Measurements from ENCODE around the gene TGFBRAP1. TPM values are rescaled to one million over a fixed set of nuclear protein-coding genes. Genes with fewer than 3 reads are reported as not detected.
A peak's percentile ranks its signal among the peaks of the same experiment; 100 is the strongest.

TGFBRAP1 gene, protein sequence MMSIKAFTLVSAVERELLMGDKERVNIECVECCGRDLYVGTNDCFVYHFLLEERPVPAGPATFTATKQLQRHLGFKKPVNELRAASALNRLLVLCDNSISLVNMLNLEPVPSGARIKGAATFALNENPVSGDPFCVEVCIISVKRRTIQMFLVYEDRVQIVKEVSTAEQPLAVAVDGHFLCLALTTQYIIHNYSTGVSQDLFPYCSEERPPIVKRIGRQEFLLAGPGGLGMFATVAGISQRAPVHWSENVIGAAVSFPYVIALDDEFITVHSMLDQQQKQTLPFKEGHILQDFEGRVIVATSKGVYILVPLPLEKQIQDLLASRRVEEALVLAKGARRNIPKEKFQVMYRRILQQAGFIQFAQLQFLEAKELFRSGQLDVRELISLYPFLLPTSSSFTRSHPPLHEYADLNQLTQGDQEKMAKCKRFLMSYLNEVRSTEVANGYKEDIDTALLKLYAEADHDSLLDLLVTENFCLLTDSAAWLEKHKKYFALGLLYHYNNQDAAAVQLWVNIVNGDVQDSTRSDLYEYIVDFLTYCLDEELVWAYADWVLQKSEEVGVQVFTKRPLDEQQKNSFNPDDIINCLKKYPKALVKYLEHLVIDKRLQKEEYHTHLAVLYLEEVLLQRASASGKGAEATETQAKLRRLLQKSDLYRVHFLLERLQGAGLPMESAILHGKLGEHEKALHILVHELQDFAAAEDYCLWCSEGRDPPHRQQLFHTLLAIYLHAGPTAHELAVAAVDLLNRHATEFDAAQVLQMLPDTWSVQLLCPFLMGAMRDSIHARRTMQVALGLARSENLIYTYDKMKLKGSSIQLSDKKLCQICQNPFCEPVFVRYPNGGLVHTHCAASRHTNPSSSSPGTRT
- polyA plus RNA-seq (2013, experiment 1 of 4) = 21.3 TPM
- polyA plus RNA-seq (2013, experiment 2 of 4) = 22.6 TPM
- 15.7 TPM for polyA plus RNA-seq (2013, experiment 3 of 4)
- 15.8 TPM for polyA plus RNA-seq (2013, experiment 4 of 4)

GRCh38 chr2:105329561-105330495, at the start of gene TGFBRAP1:
TGFBRAP1 (minus strand) TSS chr2:105329735; CDS start chr2:105308301, 21,434 bp downstream.
- peaks cover 6% of the 10 kb centered on the region for H3K4me1 ChIP-seq (ENCODE audit: control insufficient read depth, insufficient read depth, low read length)
- H3K4me3 ChIP-seq (ENCODE audit: insufficient read depth, low read depth, low read length) = peak within 1 kb of the TSS; percentile 57
- H3K36me3 ChIP-seq (ENCODE audit: control insufficient read depth, insufficient read depth, low read length) = peaks cover 5% of the 10 kb centered on the region
- H3K27ac ChIP-seq (ENCODE audit: insufficient read depth, low read depth, low read length, poor library complexity, severe bottlenecking) = peak within 1 kb of the TSS; percentile 48
- H3K27me3 ChIP-seq (ENCODE audit: control insufficient read depth, insufficient read depth, low read length, poor library complexity, severe bottlenecking) = no peaks in the 10 kb centered on the region
- whole genome bisulfite sequencing, 2 experiments = 3 to 4% methylated on average over 101 of the region's 101 CpGs
- no peaks in the 10 kb centered on the region for H3K9me3 ChIP-seq (ENCODE audit: control insufficient read depth, low read length)

DNA sequence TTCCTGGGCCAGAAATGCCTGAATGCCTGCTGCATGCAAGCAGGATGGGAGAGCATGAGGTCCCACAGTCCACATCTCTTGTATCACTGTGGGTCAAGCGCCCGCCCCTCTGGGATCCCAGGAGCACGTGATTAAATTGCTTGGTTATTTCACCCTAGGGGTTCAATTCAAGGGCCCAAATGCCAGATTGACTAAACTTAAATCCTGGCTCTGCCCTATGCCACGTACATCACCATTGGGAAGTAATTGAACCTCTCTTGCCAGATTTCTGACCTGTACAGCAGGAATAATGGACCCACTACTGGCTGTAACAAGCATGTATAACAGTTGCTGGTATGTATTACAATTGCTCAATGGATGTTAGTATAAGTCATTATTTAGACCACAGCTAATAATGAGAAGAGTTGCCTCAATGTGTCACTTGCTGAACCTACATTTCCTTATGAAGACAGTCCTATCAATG, 49.4 kb upstream of the TGFBRAP1 start:
- no peaks in the 10 kb centered on the region for H3K36me3 ChIP-seq (ENCODE audit: control insufficient read depth, insufficient read depth, low read length)

GRCh38 chr2:105378276-105378840, 48.8 kb upstream of the TGFBRAP1 start:
- H3K4me1 ChIP-seq (ENCODE audit: control insufficient read depth, insufficient read depth, low read length) = no peaks in the 10 kb centered on the region
- H3K4me3 ChIP-seq (ENCODE audit: insufficient read depth, low read depth, low read length) = no peak overlapping the region
- no peaks in the 10 kb centered on the region for H3K9me3 ChIP-seq (ENCODE audit: control insufficient read depth, low read length)
- no peaks in the 10 kb centered on the region for H3K36me3 ChIP-seq (ENCODE audit: control insufficient read depth, insufficient read depth, low read length)
- no peak overlapping the region for H3K27ac ChIP-seq (ENCODE audit: insufficient read depth, low read depth, low read length, poor library complexity, severe bottlenecking)
- WGBS, 2 experiments = 90% methylated on average over 12 of the region's 12 CpGs
- H3K27me3 ChIP-seq (ENCODE audit: control insufficient read depth, insufficient read depth, low read length, poor library complexity, severe bottlenecking) = no peaks in the 10 kb centered on the region

More for the DNA sequence above, 49.4 kb upstream of the TGFBRAP1 start:
- no peaks in the 10 kb centered on the region for H3K27me3 ChIP-seq (ENCODE audit: control insufficient read depth, insufficient read depth, low read length, poor library complexity, severe bottlenecking)
- no peaks in the 10 kb centered on the region for H3K9me3 ChIP-seq (ENCODE audit: control insufficient read depth, low read length)
- 92 to 94% methylated on average over 4 of the region's 4 CpGs for WGBS, 2 experiments
- H3K27ac ChIP-seq (ENCODE audit: insufficient read depth, low read depth, low read length, poor library complexity, severe bottlenecking) = no peak overlapping the region
- no peaks in the 10 kb centered on the region for H3K4me1 ChIP-seq (ENCODE audit: control insufficient read depth, insufficient read depth, low read length)
- H3K4me3 ChIP-seq (ENCODE audit: insufficient read depth, low read depth, low read length) = no peak overlapping the region

- H3K9me3 ChIP-seq (ENCODE audit: control insufficient read depth, low read length) = no peaks in the 10 kb centered on the region
- no peaks in the 10 kb centered on the region for H3K36me3 ChIP-seq (ENCODE audit: control insufficient read depth, insufficient read depth, low read length)
- no peaks in the 10 kb centered on the region for H3K27me3 ChIP-seq (ENCODE audit: control insufficient read depth, insufficient read depth, low read length, poor library complexity, severe bottlenecking)
- no peak overlapping the region for H3K4me3 ChIP-seq (ENCODE audit: insufficient read depth, low read depth, low read length)
- no peaks in the 10 kb centered on the region for H3K4me1 ChIP-seq (ENCODE audit: control insufficient read depth, insufficient read depth, low read length)
- no peak overlapping the region for H3K27ac ChIP-seq (ENCODE audit: insufficient read depth, low read depth, low read length, poor library complexity, severe bottlenecking)
- 89 to 91% methylated on average over 3 of the region's 3 CpGs for WGBS, 2 experiments
These were observed 48.3 kb upstream of the TGFBRAP1 start for GRCh38 chr2:105377871-105378270.

DNA sequence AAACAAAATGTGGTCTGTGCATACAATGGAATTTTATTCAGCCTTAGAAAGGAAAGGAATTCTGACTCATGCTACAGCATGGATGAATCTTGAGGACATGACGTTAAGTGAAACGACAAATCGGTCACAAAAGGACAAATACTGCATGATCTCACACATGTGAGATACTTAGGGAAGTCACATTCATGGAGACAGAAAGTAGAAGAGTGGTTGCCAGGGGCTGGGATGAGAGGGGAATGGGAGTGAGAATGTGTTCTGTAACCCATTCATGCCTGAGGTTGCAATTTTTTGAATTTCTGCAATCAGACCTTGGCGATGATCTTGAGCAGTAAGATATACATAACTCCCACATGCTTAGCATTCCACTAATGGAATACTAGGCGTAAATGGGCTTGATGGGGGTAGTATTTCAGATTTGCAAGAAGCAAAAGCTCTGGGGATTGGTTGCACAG, 47.3 kb upstream of the TGFBRAP1 start:
- WGBS, 2 experiments = 92 to 97% methylated on average over 4 to 5 of the region's 5 CpGs
- no peaks in the 10 kb centered on the region for H3K4me1 ChIP-seq (ENCODE audit: control insufficient read depth, insufficient read depth, low read length)
- H3K27ac ChIP-seq (ENCODE audit: insufficient read depth, low read depth, low read length, poor library complexity, severe bottlenecking) = no peak overlapping the region
- no peak overlapping the region for H3K4me3 ChIP-seq (ENCODE audit: insufficient read depth, low read depth, low read length)
- no peaks in the 10 kb centered on the region for H3K27me3 ChIP-seq (ENCODE audit: control insufficient read depth, insufficient read depth, low read length, poor library complexity, severe bottlenecking)
- H3K36me3 ChIP-seq (ENCODE audit: control insufficient read depth, insufficient read depth, low read length) = no peaks in the 10 kb centered on the region
- H3K9me3 ChIP-seq (ENCODE audit: control insufficient read depth, low read length) = no peaks in the 10 kb centered on the region

DNA sequence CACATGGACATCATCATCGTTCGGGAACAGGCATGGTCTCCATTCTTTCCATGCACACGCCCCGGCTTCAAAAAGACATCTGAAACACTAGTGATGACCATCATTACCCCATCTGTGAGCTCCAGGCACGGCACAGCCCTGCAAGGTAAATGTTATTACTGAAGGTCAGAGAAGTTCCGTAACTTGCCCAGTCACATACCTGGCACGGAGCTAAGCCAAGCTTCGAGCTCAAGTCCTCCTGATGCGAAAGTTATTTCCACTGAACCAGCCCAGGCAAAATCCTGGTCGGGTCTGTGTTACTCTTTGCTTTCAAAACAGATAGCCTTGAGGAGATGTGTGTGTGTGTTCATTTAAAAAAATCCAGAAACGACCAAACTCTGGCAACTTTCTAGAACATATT, 46.5 kb upstream of the TGFBRAP1 start:
- no peak overlapping the region for H3K4me3 ChIP-seq (ENCODE audit: insufficient read depth, low read depth, low read length)
- no peaks in the 10 kb centered on the region for H3K27me3 ChIP-seq (ENCODE audit: control insufficient read depth, insufficient read depth, low read length, poor library complexity, severe bottlenecking)
- no peak overlapping the region for H3K27ac ChIP-seq (ENCODE audit: insufficient read depth, low read depth, low read length, poor library complexity, severe bottlenecking)
- no peaks in the 10 kb centered on the region for H3K9me3 ChIP-seq (ENCODE audit: control insufficient read depth, low read length)
- 95% methylated on average over 10 to 11 of the region's 11 CpGs for WGBS, 2 experiments
- H3K36me3 ChIP-seq (ENCODE audit: control insufficient read depth, insufficient read depth, low read length) = no peaks in the 10 kb centered on the region
- no peaks in the 10 kb centered on the region for H3K4me1 ChIP-seq (ENCODE audit: control insufficient read depth, insufficient read depth, low read length)

GRCh38 chr2:105375001-105375561, 45.5 kb upstream of the TGFBRAP1 start:
- H3K4me3 ChIP-seq (ENCODE audit: insufficient read depth, low read depth, low read length) = no peak overlapping the region
- no peak overlapping the region for H3K27ac ChIP-seq (ENCODE audit: insufficient read depth, low read depth, low read length, poor library complexity, severe bottlenecking)
- H3K36me3 ChIP-seq (ENCODE audit: control insufficient read depth, insufficient read depth, low read length) = no peaks in the 10 kb centered on the region
- no peaks in the 10 kb centered on the region for H3K9me3 ChIP-seq (ENCODE audit: control insufficient read depth, low read length)
- H3K27me3 ChIP-seq (ENCODE audit: control insufficient read depth, insufficient read depth, low read length, poor library complexity, severe bottlenecking) = no peaks in the 10 kb centered on the region
- H3K4me1 ChIP-seq (ENCODE audit: control insufficient read depth, insufficient read depth, low read length) = no peaks in the 10 kb centered on the region
- 93% methylated on average over 15 of the region's 15 CpGs for WGBS, 2 experiments

DNA sequence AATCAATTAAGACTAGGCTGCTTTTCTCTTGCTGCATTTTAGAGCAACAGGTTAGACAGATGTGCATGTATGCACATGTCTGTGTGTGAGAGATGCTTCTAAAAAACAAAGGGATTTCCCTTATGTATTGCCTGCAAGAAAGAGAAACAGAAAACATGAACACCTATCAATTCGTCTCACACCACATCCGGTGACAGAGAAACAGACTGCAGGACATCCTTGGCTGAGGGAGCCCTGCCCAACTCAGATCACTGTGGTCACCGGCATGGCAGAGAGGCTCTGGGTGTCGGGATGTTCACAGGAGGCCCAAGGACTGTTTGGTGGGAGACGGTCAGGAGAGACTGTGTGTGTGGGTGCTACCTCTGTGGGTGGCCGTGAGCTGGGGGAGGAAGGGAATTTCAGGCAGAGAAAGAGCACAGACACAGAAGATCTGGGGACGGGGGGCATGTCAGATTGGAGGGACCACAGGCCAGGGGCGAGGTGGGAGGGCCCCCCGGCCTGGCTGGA, 44.4 kb upstream of the TGFBRAP1 start:
- no peaks in the 10 kb centered on the region for H3K27me3 ChIP-seq (ENCODE audit: control insufficient read depth, insufficient read depth, low read length, poor library complexity, severe bottlenecking)
- H3K4me3 ChIP-seq (ENCODE audit: insufficient read depth, low read depth, low read length) = no peak overlapping the region
- H3K36me3 ChIP-seq (ENCODE audit: control insufficient read depth, insufficient read depth, low read length) = no peaks in the 10 kb centered on the region
- WGBS, 2 experiments = 91 to 95% methylated on average over 9 of the region's 9 CpGs
- no peak overlapping the region for H3K27ac ChIP-seq (ENCODE audit: insufficient read depth, low read depth, low read length, poor library complexity, severe bottlenecking)
- H3K4me1 ChIP-seq (ENCODE audit: control insufficient read depth, insufficient read depth, low read length) = no peaks in the 10 kb centered on the region
- no peaks in the 10 kb centered on the region for H3K9me3 ChIP-seq (ENCODE audit: control insufficient read depth, low read length)

- H3K27ac ChIP-seq (ENCODE audit: insufficient read depth, low read depth, low read length, poor library complexity, severe bottlenecking) = no peak overlapping the region
- 94 to 96% methylated on average over 9 of the region's 9 CpGs for WGBS, 2 experiments
- no peaks in the 10 kb centered on the region for H3K9me3 ChIP-seq (ENCODE audit: control insufficient read depth, low read length)
- H3K27me3 ChIP-seq (ENCODE audit: control insufficient read depth, insufficient read depth, low read length, poor library complexity, severe bottlenecking) = no peaks in the 10 kb centered on the region
- no peaks in the 10 kb centered on the region for H3K4me1 ChIP-seq (ENCODE audit: control insufficient read depth, insufficient read depth, low read length)
- no peak overlapping the region for H3K4me3 ChIP-seq (ENCODE audit: insufficient read depth, low read depth, low read length)
- H3K36me3 ChIP-seq (ENCODE audit: control insufficient read depth, insufficient read depth, low read length) = no peaks in the 10 kb centered on the region
These were observed 43.8 kb upstream of the TGFBRAP1 start for GRCh38 chr2:105373344-105373781.
